Fibroblast of the aortic adventitia (primary cell): Measurements from ENCODE around the gene DGCR8. TPM values are rescaled to one million over a fixed set of nuclear protein-coding genes. Genes with fewer than 3 reads are reported as not detected.

ENCODE experiments used
- DNase-seq: peaks from one replicate; pipeline ENCODE4 v3.0.0-alpha.2; 2010; ENCODE audit warnings: low read depth
- H3K4me3 ChIP-seq: 2 replicates; pipeline ENCODE4 v1.5.1; 2011; ENCODE audit warnings: low read depth, mild to moderate bottlenecking, control low read depth, low read length, moderate library complexity
- total RNA-seq: library from RNA; depleted of rRNA; stranded (reverse); fragments of >200 nt; gene quantifications from 2 replicates; pipeline ENCODE4 v1.2.3, GENCODE V29; 2012; ENCODE audit warnings: low replicate concordance
- TF ChIP-seq, protein P1 (sequence below): IDR thresholded peaks from 2 replicates; pipeline ENCODE4 v1.5.1; 2011; ENCODE audit warnings: mild to moderate bottlenecking, low read length, control low read depth, inconsistent platforms; ENCODE audit not compliant: insufficient read depth

Gene DGCR8
- total RNA-seq, 1 donor = 22.0 TPM

DNA sequence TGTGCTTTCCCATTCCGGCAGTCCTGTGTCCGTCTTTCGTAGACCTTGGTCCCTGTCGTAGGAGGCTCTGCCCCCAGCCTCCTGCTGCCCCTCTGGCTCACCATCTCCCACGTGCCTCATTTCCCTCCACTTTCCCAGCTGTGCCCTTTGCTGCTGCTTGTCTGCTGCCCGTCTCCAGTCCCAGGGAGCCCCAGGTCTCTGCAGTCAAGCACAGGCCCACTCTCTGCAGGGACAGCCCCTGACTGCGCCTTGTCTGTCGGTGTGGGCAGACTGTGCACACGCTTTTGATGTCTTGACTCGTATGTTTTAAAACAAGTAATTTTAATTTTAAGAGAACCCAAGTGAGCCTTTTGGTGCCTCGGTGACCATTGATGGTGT, 12.4 kb downstream of the DGCR8 start:
- no peak for DNase-seq
- H3K4me3 ChIP-seq = no peak overlapping the region
- TF ChIP-seq, protein P1, sequence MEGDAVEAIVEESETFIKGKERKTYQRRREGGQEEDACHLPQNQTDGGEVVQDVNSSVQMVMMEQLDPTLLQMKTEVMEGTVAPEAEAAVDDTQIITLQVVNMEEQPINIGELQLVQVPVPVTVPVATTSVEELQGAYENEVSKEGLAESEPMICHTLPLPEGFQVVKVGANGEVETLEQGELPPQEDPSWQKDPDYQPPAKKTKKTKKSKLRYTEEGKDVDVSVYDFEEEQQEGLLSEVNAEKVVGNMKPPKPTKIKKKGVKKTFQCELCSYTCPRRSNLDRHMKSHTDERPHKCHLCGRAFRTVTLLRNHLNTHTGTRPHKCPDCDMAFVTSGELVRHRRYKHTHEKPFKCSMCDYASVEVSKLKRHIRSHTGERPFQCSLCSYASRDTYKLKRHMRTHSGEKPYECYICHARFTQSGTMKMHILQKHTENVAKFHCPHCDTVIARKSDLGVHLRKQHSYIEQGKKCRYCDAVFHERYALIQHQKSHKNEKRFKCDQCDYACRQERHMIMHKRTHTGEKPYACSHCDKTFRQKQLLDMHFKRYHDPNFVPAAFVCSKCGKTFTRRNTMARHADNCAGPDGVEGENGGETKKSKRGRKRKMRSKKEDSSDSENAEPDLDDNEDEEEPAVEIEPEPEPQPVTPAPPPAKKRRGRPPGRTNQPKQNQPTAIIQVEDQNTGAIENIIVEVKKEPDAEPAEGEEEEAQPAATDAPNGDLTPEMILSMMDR = no peak

DNA sequence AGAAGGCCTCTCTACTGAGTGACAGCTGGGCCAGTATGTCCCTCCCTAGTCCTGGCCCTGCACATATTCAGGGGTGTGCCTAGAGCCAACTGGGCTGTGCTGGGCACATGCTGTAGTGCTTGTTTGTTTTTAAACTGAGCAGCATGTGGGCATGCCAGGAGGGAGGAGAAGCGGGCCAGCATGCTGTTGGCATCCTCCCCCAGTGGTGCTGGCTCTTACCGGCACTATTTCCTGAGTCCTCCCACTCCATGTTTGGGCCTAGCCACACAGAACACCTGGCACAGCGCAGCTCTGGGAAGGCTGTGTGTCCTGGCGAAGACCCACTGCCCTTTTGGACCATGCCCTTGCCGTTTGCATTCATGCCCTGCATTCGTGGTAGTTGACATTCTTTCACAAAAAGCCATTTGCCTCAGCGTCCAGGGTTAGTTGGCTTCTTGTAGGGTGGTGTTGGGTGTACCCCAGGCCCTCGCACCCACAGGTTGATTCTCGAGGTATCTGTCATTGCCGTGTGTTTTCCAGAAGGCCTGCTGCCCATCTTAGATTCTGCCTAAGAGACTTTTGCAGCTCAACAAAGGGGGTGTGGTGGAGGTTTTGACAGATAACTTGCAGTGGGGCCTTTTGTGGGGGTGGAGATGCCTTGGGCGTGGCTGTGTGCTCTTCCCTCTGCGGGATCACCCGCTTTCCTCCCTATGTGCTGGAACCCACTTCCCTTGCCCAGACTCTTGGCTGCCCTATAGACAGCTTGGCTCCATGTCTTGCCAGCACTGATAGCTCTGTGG, 13.6 kb downstream of the DGCR8 start:
- H3K4me3 ChIP-seq = no peak overlapping the region
- DNase-seq = no peak
- TF ChIP-seq, protein P1 = no peak

DNA sequence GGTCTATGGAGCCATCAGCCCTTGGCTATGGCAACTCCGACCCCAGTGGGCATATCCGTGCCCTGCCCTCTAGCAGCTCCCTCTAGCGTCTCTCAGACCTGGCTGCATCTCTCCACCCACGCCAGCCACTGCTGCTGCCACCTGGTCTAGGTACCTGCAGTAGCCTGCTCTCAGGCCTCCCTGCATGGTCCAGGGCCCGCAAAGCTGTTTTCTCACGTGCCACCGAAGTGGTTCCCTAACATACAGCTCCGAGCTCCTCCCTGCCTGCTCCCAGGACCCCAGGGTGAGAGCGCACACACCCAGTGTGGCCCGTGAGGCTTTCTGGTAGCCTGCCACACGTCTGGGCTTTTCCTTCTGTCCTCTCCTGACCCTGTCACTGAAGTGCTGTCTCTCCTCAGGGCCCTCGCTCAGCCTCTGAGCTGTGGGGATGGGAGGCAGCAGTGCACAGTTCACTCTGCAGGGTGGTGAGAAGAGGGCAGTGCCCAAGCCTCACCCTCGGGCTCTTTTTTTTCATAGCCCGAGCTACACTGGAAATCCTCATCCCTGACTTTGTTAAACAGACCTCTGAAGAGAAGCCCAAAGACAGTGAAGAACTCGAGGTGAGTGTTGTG, 14.3 kb downstream of the DGCR8 start:
- no peak overlapping the region for H3K4me3 ChIP-seq
- TF ChIP-seq, protein P1 = no peak
- DNase-seq = no peak

DNA sequence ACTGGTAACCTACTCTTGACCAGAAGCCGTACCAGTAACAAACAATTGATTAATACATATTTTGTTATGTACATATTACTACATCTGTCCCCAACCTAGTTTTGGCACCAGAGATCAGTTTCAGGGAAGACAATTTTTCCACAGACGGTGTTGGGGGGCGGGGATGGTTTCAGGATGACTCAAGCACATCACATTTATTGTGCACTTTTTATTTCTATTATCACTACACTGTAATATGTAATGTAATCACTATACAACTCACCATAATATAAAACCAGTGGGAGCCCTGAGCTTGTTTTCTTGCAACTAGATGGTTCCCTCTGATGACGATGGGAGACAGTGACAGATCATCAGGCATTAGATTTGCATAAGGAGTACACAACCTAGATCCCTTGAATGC, 15.5 kb downstream of the DGCR8 start:
- no peak overlapping the region for H3K4me3 ChIP-seq
- no peak for DNase-seq
- TF ChIP-seq, protein P1 = no peak

DNA sequence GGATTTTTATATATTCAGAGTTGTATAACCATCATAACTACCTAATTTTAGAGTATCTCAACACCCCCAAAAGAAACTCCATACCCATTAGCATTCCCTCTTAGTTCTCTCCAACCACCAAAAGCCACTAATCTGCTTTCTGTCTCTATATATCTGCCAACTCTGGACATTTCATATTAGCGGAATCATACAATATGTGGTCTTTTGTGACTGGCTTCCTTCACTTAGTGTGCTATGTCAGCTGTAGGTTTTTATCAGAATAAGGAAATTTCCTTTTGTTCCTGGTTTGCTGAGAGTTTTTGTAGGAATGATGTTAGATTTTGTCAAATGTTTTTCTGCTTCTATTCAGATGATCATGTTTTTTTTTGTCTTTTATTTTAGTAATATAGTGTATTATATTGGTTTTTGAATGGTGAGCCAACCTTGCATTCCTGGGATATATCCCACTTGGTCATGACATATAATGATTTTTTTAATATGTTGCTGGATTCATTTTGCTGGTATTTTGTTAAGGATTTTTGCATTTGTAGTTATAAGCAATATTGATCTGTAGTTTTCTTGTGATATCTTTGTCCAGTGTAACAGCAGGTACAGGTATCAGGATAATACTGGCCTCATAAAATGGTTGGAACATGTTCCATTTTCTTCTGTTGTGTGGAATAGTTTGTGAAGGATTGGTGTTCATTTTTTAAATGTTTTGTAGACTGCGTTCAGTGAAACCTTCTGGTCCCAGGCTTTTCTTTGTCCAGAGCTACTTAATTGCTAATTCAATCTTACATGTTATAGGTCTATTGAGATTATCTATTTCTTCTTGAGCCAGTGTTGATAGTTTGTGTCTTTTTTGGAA, 16.8 kb downstream of the DGCR8 start:
- DNase-seq = no peak

DNA sequence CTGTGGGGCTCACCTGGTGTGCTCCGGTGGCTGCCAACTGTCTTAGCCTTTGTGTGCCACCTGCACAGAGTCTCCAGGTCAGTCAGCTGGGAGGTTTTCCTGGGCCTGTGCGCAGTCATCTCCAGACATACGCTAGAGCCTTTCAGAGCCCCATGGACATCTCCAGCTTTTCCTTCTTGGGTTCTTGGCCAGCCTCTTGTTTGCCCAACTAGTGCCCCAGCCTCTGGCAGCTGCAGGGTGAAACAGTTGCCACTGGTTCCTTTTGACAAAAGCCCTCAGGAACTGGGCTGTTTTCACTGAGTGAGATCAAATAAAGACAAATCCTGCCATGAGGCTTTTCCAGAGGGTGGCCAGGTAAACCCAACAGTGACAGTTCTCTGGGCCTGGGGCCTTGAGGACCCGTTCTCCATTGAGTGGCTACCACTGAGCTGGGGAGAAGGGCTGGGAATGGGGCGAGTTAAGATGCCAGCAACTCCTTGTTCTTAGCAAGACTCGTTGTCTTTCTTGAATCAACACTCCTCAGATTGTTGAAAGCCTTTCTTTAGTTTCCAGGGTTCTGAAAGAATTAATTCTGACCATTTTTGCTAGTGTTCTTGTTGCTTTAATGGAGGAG, 19.2 kb downstream of the DGCR8 start:
- no peak for DNase-seq
- TF ChIP-seq, protein P1 = no peak
- no peak overlapping the region for H3K4me3 ChIP-seq

More for the DNA sequence above, 16.8 kb downstream of the DGCR8 start:
- TF ChIP-seq, protein P1 = no peak
- H3K4me3 ChIP-seq = no peak overlapping the region
